K562 (cell line): Measurements from ENCODE around the gene ADAMTS6. TPM values are rescaled to one million over a fixed set of nuclear protein-coding genes. Genes with fewer than 3 reads are reported as not detected.

Experiments
- ATAC-seq: fragments of 200-7000 bp; cut with Tn5 transposase; 3 replicates; pipeline ENCODE4 v1.9.1; 2020; ENCODE audit warnings: moderate library complexity
- BruUV-seq: library from RNA; stranded (reverse); fragments of 400-500 nt; replicated peaks from 2 replicates; lab custom pipeline; 2021; lab: Mats Ljungman, UMichigan
- CTCF ChIA-PET: fragments of 300-600 bp; formaldehyde crosslinking; extraction: SDS; loops from one replicate; lab custom pipeline; 2021; ENCODE audit warnings: low intra/inter-chr PET ratio; lab: Yijun Ruan, JAX
- POLR2A ChIA-PET: fragments of 300-600, 350-650 bp; sonication (Branson Sonifier 250); formaldehyde crosslinking; extraction: SDS; loops from one replicate; lab custom pipeline; 2021; ENCODE audit warnings: antibody characterized with exemption, inconsistent platforms; lab: Yijun Ruan, JAX
- DNase-seq, 4 experiments: peaks; one replicate each; pipeline versions ENCODE4 v3.0.0 to v3.0.0-alpha.2; 2011 to 2018; ENCODE audit warnings: low spot score in 3 of 4, mixed read lengths in 3 of 4; ENCODE audit errors: extremely low read depth in 1 of 4
- FAIRE-seq: peaks from 2 replicates; lab custom pipeline; 2011; peaks lifted over from hg19 to GRCh38; lab: Jason Lieb, UNC
- H2AFZ ChIP-seq: 2 replicates; pipeline ENCODE4 v1.6.0; 2011; ENCODE audit warnings: low read depth, low read length, control low read depth, inconsistent platforms
- H3K27ac ChIP-seq: fragments of 200-600 bp; 3 replicates; pipeline ENCODE4 v1.8.0; 2011; ENCODE audit warnings: low read depth, mild to moderate bottlenecking, control low read depth, inconsistent platforms, low read length, moderate library complexity, mixed read lengths; ENCODE audit errors: extremely low read depth
- H3K27me3 ChIP-seq, 2 experiments: fragments of 300-600 bp in 1 of 2; 2 replicates in 1 of 2; 3 replicates in 1 of 2; pipeline versions ENCODE4 v1.6.0 to v1.8.0; 2011; ENCODE audit warnings: inconsistent platforms in 2 of 2, low read length in 2 of 2, mild to moderate bottlenecking in 1 of 2, mixed read lengths in 1 of 2, moderate library complexity in 1 of 2; ENCODE audit not compliant: control insufficient read depth in 2 of 2, insufficient read depth in 2 of 2
- H3K36me3 ChIP-seq: fragments of 300-600 bp; 3 replicates; pipeline ENCODE4 v1.8.0; 2011; ENCODE audit warnings: mild to moderate bottlenecking, low read length, inconsistent platforms; ENCODE audit not compliant: control insufficient read depth, insufficient read depth
- H3K4me1 ChIP-seq, 2 experiments: fragments of 200-600 bp in 1 of 2; replicated peaks in 1 of 2; 2 replicates in 1 of 2; 3 replicates in 1 of 2; pipeline versions ENCODE4 v1.5.1 to v1.8.0; 2011; ENCODE audit warnings: inconsistent platforms in 2 of 2, low read length in 2 of 2, mild to moderate bottlenecking in 1 of 2, mixed read lengths in 1 of 2, moderate library complexity in 1 of 2; ENCODE audit not compliant: control insufficient read depth in 2 of 2, insufficient read depth in 2 of 2
- H3K4me2 ChIP-seq: 2 replicates; pipeline ENCODE4 v1.6.1; 2011; ENCODE audit warnings: low read length, control low read depth, inconsistent platforms, mixed read lengths; ENCODE audit not compliant: insufficient read depth
- H3K4me3 ChIP-seq: fragments of 200-600 bp; sonication (generic), shearing (Covaris generic); 2 replicates; pipeline ENCODE4 v1.5.1; 2016; ENCODE audit warnings: control low read depth, inconsistent platforms
- H3K79me2 ChIP-seq: fragments of 200-600 bp; 3 replicates; pipeline ENCODE4 v1.8.0; 2011; ENCODE audit warnings: low read length, inconsistent platforms; ENCODE audit not compliant: control insufficient read depth, insufficient read depth
- H3K9ac ChIP-seq, 2 experiments: 2 replicates each; pipeline versions ENCODE4 v1.6.0 to v1.6.1; 2011; ENCODE audit warnings: low read depth in 2 of 2, low read length in 2 of 2, control low read depth in 1 of 2, inconsistent platforms in 1 of 2, mild to moderate bottlenecking in 1 of 2, mixed read lengths in 1 of 2; ENCODE audit not compliant: insufficient read depth in 1 of 2
- H3K9me1 ChIP-seq: one replicate; pipeline ENCODE4 v1.6.0; 2011; ENCODE audit warnings: inconsistent platforms, mild to moderate bottlenecking, low read length, moderate library complexity; ENCODE audit not compliant: control insufficient read depth, insufficient read depth
- H3K9me3 ChIP-seq: replicated peaks from 2 replicates; pipeline ENCODE4 v1.5.1; 2011; ENCODE audit warnings: low read depth, low read length, inconsistent platforms; ENCODE audit not compliant: control insufficient read depth, insufficient read depth
- H4K20me1 ChIP-seq: replicated peaks from 2 replicates; pipeline ENCODE4 v1.6.1; 2011; ENCODE audit warnings: low read length, inconsistent platforms, mixed read lengths; ENCODE audit not compliant: control insufficient read depth, insufficient read depth
- ARID1B ChIP-seq: fragments of 450-650 bp; IDR thresholded peaks from 2 replicates; pipeline ENCODE4 v1.6.1; 2016; ENCODE audit warnings: antibody characterized with exemption, mild to moderate bottlenecking, inconsistent platforms
- CC2D1A ChIP-seq: fragments of 450-650 bp; IDR thresholded peaks from 2 replicates; pipeline ENCODE4 v1.6.1; 2017; ENCODE audit warnings: mild to moderate bottlenecking
- CEBPB ChIP-seq: fragments of 450-650 bp; IDR thresholded peaks from 2 replicates; pipeline ENCODE4 v1.6.1; 2016; ENCODE audit warnings: missing genetic modification characterization, missing compliant biosample characterization
- CEBPG ChIP-seq, 3 experiments: fragments of 200-800 bp in 1 of 3; sonication (Bioruptor generic) in 1 of 3; sonication (generic) in 1 of 3; formaldehyde crosslinking in 1 of 3; IDR thresholded peaks in 2 of 3; conservative IDR thresholded peaks in 1 of 3; 2 replicates each; pipeline versions ENCODE4 v1.6.1 to v1.8.0; 2016 to 2022; ENCODE audit warnings: missing compliant biosample characterization in 2 of 3, missing genetic modification characterization in 2 of 3, mild to moderate bottlenecking in 1 of 3, missing genetic modification reagents in 1 of 3
- NR1H2 ChIP-seq: sonication (generic); formaldehyde crosslinking; IDR thresholded peaks from 2 replicates; pipeline ENCODE4 v1.4.0; 2020; ENCODE audit warnings: mild to moderate bottlenecking, missing genetic modification reagents
- SAFB2 ChIP-seq: fragments of 200-400 bp; formaldehyde crosslinking; IDR thresholded peaks from 2 replicates; pipeline ENCODE4 v1.6.1; 2018; ENCODE audit warnings: borderline replicate concordance, low read length, low read depth, moderate library complexity; ENCODE audit not compliant: severe bottlenecking
- SMARCA5 ChIP-seq: fragments of 450-650 bp; IDR thresholded peaks from 2 replicates; pipeline ENCODE4 v1.6.1; 2016
- ZHX1 ChIP-seq: fragments of 150-350 bp; conservative IDR thresholded peaks from 2 replicates; pipeline ENCODE4 v1.6.1; 2014; ENCODE audit warnings: low read length
- WGBS: fragments of 100-300 bp; shearing (Covaris generic); methylation state at CpG from one replicate; pipeline ENCODE4 v1.1.6; 2016; ENCODE audit warnings: low coverage, mixed read lengths; ENCODE audit not compliant: insufficient coverage; ENCODE audit errors: missing lambda C conversion rate; 5-methylcytosine and 5-hydroxymethylcytosine counted together
- in situ Hi-C: fragments of 300-500 bp; cut with MboI; formaldehyde crosslinking; loops from 4 replicates; pipeline ENCODE4 v1.15.0; 2018; ENCODE audit warnings: inconsistent platforms, mixed read lengths
- intact Hi-C: fragments of 100-400 bp; cut with micrococcal nuclease; formaldehyde crosslinking; loops from 2 replicates; pipeline ENCODE4 v1.14.2; 2022
- polyA plus RNA-seq, 8 experiments: library from polyadenylated mRNA; depleted of rRNA in 4 of 8; stranded (reverse) in 5 of 8; unstranded in 3 of 8; fragments of >200 nt; fragmentation: Nextera tagmentation in 2 of 8; fragmentation: Illumina TruSeq in 1 of 8; extraction: Ambion mirVana in 2 of 8; extraction: Trizol in 1 of 8; gene quantifications; 2 replicates each; pipeline versions ENCODE4 v1.2.1 to v1.2.3, GENCODE V29; 2011 to 2014; ENCODE audit warnings: inconsistent platforms in 1 of 8, missing spikeins in 1 of 8
- total RNA-seq, 7 experiments: library from RNA; depleted of rRNA in 6 of 7; stranded (reverse); fragments of >200 nt in 6 of 7; fragmentation: Illumina TruSeq in 2 of 7; extraction: Trizol in 2 of 7; gene quantifications; 2 replicates each; pipeline versions ENCODE4 v1.2.1 to v1.2.3, GENCODE V29; 2011 to 2021; ENCODE audit warnings: low replicate concordance in 1 of 7

Gene ADAMTS6
- total and polyA plus RNA-seq, 9 of the 15 experiments (the other 6 are each of a cell fraction or from before 2014, with no cell fraction given): 0.57 to 5.3 (median 1.5) TPM

GRCh38 chr5:65451436-65451835 lies 30.3 kb downstream of the ADAMTS6 start:
- intact Hi-C loops: no loop called here
- ChIA-PET CTCF (no interaction called here), POLR2A (no interaction called here)
- DNase-seq: no peak
- no peaks in the 10 kb centered on the region for H3K79me2 ChIP-seq
- FAIRE-seq: no peak
- no peak overlapping the region for H3K9ac ChIP-seq
- H3K27me3 ChIP-seq: no peaks in the 10 kb centered on the region
- H2AFZ ChIP-seq: no peak overlapping the region
- H3K9me3 ChIP-seq: no peaks in the 10 kb centered on the region
- no peaks in the 10 kb centered on the region for H4K20me1 ChIP-seq
- BruUV-seq: no TSS peak
- H3K4me3 ChIP-seq: no peak overlapping the region
- in situ Hi-C loops: no loop called here
- TF ChIP-seq SAFB2 (no peak), ARID1B (no peak), CC2D1A (no peak), SMARCA5 (no peak), NR1H2 (CRISPR knock-in tag) (no peak)
- WGBS: 40% methylated on average over 2 of the region's 2 CpGs
- no peaks in the 10 kb centered on the region for H3K36me3 ChIP-seq
- no peaks in the 10 kb centered on the region for H3K4me1 ChIP-seq
- no peak for ATAC-seq
- H3K27ac ChIP-seq: no peak overlapping the region
- H3K9me1 ChIP-seq: no peaks in the 10 kb centered on the region
- no peak overlapping the region for H3K4me2 ChIP-seq

GRCh38 chr5:65446682-65447081 lies 35.0 kb downstream of the ADAMTS6 start:
- H3K4me3 ChIP-seq: no peak overlapping the region
- 52% methylated on average over 2 of the region's 2 CpGs for WGBS
- no peaks in the 10 kb centered on the region for H3K4me1 ChIP-seq
- FAIRE-seq (no peak), ATAC-seq (no peak), DNase-seq (no peak)
- no TSS peak for BruUV-seq
- H3K9me3 ChIP-seq: no peaks in the 10 kb centered on the region
- CTCF ChIA-PET: no interaction called here
- in situ Hi-C loops: no loop called here
- H3K9ac ChIP-seq: no peak overlapping the region
- H3K79me2 ChIP-seq: no peaks in the 10 kb centered on the region
- no peaks in the 10 kb centered on the region for H3K9me1 ChIP-seq
- no peaks in the 10 kb centered on the region for H3K27me3 ChIP-seq
- intact Hi-C loops: no loop called here
- no peak overlapping the region for H2AFZ ChIP-seq
- no peak overlapping the region for H3K4me2 ChIP-seq
- peak; percentile 67 for TF ChIP-seq CEBPB (tag)
- no peak for TF ChIP-seq ZHX1
- TF ChIP-seq CEBPG (CRISPR knock-in tag; IDR thresholded peaks at IDR 0.05): no peak
- peak in 1 of 2 experiments; percentile 53; a peak in 2 of 4 replicates for TF ChIP-seq CEBPG (tag; conservative IDR thresholded peaks at IDR 0.05 in 1 of 2, IDR thresholded peaks at IDR 0.05 in 1 of 2)
- TF ChIP-seq, all 486 proteins: peak for 2
- POLR2A ChIA-PET: interaction anchor here (0.6 to 1.6 kb wide), 2 partner anchors 11 to 15 kb away, joined by 3 to 4 read pairs; no protein-coding TSS in a partner anchor
- H3K36me3 ChIP-seq: no peaks in the 10 kb centered on the region
- H3K27ac ChIP-seq: no peak overlapping the region
- H4K20me1 ChIP-seq: no peaks in the 10 kb centered on the region
